Bone marrow (tissue), 2 donors: ENCODE measurements around the gene FGF7.
"Not testable (repeated sequence)": the region's sequence is repeated elsewhere in the genome, so short reads cannot be mapped to it uniquely, and the experiment has no call there.

ENCODE experiments used
- DNase-seq, 2 donors: peaks; one replicate each; lab custom pipeline; 2025; lab: John Stamatoyannopoulos, UW

Gene FGF7

GRCh38 chr15:49494842-49495241, 71.8 kb downstream of the FGF7 start:
- DNase-seq: no peak

GRCh38 chr15:49495993-49496753, 73.1 kb downstream of the FGF7 start:
- no peak for DNase-seq

- no peak for DNase-seq
Measured at GRCh38 chr15:49501586-49501985, 78.5 kb downstream of the FGF7 start.

GRCh38 chr15:49506341-49506740, 83.3 kb downstream of the FGF7 start:
- DNase-seq: no peak

- no peak for DNase-seq
Measured at GRCh38 chr15:49507261-49507660, 84.2 kb downstream of the FGF7 start.

- DNase-seq: not testable (repeated sequence)
Measured at GRCh38 chr15:49512739-49513138, 89.7 kb downstream of the FGF7 start.

GRCh38 chr15:49521802-49522201, 98.8 kb downstream of the FGF7 start:
- no peak for DNase-seq

- DNase-seq: no peak
Measured at GRCh38 chr15:49528289-49528688, 105.2 kb downstream of the FGF7 start.

GRCh38 chr15:49530092-49530491, 107.0 kb downstream of the FGF7 start:
- no peak for DNase-seq
